ENCODE data around the gene IFT122.

IFT122 gene

DNA sequence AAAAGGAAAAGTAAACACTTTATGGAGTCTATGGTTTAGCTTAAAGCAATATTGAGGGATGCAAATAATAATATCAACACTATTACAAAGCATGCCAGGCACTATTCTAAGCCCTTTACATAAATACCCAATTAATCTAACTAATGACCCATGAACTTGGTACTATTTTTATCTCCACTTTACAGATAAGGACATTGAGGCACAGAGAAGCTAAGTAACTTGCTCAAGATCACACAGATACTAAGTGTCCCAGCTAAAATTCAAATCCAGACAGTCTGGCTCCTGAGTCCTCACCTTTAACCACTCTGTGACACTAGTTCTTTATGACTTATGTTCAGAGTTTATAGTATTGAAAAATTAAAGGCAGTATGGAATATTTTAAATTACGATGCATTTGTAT lies 5.9 kb upstream of the IFT122 start:
- DNase-seq, result no peak

DNA sequence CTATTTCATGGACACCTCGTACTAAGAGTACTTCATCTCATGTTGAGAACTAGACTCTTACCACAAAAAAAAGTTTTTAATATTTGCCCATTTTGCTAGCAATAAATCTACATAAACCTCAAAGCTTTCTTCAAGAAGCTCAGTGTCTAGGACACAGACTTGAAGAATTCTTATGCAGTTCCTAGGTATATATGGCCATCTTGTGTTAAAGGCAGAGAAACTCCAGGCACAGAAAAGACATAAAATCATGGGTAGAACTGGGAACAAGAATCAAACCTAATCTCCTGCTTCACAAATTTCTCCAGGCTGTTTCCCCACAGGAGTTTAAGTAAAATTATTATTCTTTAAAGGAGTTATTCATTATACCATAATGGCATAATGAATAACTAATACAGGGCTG lies 4.7 kb upstream of the IFT122 start:
- no peak for DNase-seq

DNA sequence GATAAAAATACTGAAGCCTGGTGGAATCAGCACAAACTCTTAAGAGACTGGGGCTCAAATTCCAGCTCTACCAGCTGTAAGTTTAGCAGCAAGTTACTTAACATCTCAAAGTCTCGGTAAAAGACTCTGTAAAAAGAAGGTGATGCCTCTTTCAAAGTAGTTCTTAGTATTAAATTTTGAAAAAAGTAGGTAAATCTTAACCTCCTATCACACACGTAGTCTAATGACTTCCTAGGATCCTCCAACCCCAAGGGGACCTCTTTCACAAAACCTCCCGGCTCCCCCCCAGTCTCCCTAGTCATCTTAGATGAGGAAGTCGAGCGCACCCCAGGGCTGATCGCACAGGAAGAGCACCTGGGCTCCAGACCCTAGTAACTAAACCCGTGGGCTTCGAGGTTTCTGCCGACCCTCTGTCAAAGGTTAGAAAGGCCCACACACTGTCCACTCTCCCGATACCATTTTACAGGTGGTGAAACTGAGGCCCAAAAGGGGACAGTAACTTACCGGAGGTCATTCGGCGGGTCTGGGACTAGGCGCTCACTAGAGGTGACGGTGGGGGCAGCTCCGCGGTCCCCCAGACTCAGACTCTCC lies 703 bp upstream of the IFT122 start:
- peak in 9 of 56 donors; percentile 26 to 56 (median 47) for DNase-seq

DNA sequence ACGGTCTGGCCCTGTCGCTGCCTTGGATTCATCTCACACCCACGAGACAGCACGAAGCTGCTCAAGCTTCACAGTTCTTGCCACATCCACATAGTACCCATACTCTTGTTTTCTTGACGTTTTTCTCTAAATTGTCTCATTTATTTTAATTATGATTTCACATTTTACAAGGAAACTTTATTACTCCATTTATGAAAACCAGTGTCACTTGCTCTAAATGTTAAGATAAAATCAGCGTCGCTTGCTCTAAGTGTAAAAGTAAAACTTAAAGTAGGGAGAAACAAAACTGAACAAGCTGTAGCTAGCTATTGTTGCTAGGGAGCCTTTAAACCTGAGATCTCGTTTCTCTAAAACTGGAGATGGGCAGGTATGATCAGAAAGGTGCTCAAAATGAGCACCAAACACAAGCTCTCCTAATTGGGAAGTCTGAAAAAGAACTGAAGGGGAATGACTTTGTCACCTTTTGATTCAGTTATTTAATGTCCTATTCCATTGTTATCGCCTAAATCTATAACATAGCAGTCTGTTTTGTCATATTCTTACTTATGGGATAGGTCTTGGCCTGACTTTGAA lies 680 bp downstream of the IFT122 start:
- peak in 1 of 56 donors; percentile 39 for DNase-seq

DNA sequence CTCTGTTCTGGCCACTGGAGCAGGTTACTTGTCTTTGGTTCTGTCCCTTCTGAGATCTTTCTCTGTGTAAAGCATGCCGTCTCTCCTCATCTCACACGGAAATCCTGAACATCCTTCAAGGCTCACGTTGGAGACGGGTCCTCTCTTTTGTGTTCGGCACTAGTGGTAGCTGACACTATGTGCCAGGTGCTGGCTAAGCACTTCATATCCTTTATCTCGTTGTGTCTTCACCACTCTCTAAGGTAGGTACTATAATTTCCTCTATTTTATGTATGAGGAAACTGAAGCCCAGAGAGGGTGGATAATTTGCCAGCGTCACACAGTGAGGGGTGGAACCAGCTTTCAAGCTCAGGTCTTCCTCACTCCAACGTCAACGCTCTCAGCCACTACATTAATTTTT lies 1.2 kb downstream of the IFT122 start:
- peak in 5 of 56 donors; percentile 7 to 27 (median 18) for DNase-seq

DNA sequence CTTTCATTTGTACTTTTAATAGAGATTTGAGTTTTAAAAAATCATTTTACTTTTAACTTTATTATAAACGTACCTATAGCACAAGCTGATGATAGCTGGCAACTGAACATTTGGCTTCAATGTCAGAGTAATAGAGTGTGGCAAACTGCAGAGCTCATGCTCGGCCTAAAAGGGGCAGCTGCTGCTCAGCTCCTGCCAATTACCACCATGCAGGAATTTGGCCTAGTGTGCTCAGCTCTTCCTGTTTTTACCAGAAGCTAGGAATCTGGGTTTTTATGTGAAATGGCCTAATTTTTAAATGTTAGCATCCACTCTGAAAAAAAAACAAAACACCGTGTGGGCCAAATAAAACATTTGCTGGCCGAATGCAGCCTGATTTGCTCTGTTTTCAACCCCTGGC lies 1.8 kb downstream of the IFT122 start:
- DNase-seq, result peak in 23 of 56 donors; percentile 2 to 47 (median 19)

DNA sequence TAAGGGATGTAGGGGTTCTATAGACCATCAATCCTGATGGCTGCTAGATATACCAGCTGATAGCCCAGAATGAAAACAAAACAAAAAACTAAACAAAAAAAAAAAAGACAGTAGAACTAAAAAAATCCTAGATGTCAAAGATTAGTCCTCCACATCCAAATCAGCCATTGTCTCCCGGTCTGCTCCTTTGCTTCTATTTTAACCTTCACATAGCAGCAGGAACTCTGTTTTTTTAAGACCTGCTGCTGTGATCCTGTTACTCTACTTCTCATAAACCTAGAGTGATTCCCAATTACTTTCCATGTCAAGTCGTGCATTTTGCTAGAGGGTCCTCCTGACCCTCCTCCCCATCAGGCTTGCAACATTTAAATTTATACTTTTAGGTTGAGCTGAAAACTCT lies 2.5 kb downstream of the IFT122 start:
- DNase-seq, result no peak

DNA sequence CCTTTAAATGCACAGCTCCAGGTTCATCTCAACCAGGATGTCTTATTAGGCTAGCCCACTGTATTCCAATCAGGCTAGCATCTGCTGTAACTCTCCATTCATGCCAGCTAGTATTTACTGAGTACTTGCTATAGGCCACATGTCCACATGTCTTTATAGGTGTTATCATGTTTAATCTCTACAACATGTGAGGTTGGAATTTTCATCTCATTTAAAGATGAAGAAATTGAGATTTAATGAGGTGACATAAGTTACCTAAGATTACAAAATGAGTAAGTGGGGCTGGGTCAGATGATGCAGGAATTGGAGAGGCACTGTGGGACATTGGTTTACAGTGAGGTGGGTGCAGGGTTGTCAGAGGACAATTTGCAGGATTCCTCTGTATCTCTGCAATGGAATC lies 2.9 kb downstream of the IFT122 start:
- DNase-seq, result no peak

DNA sequence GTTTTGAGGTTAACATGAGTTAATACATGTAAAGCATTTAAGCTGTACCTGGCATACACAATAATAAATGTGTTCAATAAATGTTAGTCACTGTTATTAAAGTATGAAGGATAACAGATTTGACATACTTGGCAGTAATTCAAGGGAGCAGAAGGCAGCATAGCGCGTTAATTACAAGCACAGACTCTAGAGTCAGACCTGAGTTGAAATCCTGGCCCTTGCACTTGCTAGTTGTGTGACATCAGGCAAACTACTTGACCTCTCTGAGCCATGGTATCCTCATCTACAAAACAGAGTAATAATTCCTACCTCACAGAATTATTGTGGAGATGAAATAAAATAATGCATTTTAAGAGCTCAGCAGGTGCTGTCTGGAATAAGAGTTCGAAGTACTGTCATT lies 5.4 kb downstream of the IFT122 start:
- no peak for DNase-seq

DNA sequence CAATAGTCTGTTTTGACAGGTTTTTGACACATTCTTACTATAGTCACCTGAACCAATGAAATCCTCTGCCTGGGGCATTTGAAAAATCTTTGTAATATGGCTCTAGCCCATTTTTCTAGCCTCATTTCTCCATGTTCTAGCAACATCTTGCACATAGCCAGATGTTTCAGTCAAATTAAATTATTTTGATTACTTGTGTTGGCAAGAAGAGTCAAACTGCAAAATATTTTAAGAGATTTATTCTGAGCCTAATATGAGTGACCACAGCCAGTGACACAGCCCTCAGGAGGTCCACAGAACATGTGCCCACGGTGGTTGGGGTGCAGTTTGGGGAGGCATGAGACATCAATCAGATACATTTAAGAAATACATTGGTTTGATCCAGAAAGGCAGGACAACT lies 6.9 kb downstream of the IFT122 start:
- DNase-seq, result no peak

DNA sequence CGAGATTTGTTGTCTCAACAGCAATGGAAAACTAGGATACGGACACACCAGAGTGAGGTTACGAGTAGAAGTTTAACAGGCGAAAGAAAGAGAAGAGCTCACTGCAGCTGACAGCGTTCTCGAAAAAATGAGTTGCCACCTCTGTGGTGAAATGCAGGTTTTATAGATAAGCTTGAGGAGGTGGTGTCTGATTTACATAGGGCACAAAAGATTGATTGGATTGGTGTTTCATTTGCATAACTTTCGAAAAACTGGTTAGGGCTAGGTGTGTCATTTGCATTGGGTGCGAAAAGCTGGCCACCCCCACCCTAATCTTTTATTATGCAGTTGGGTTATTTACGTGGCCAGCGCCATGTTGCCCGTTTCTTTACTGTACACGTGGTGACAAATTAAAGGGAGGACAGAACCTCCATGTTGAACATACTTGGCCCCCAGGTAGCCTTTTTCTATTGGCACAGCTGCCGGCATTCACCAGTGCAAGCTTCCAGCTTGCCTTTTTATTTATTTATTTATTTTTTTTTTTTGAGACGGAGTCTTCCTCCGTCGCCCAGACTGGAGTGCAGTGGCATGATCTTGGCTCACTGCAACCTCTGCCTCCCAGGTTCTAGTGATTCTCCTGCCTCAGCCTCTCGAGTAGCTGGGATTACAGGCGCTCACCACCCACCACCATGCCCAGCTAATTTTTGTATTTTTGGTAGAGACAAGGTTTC lies 8.3 kb downstream of the IFT122 start:
- DNase-seq, result no peak

DNA sequence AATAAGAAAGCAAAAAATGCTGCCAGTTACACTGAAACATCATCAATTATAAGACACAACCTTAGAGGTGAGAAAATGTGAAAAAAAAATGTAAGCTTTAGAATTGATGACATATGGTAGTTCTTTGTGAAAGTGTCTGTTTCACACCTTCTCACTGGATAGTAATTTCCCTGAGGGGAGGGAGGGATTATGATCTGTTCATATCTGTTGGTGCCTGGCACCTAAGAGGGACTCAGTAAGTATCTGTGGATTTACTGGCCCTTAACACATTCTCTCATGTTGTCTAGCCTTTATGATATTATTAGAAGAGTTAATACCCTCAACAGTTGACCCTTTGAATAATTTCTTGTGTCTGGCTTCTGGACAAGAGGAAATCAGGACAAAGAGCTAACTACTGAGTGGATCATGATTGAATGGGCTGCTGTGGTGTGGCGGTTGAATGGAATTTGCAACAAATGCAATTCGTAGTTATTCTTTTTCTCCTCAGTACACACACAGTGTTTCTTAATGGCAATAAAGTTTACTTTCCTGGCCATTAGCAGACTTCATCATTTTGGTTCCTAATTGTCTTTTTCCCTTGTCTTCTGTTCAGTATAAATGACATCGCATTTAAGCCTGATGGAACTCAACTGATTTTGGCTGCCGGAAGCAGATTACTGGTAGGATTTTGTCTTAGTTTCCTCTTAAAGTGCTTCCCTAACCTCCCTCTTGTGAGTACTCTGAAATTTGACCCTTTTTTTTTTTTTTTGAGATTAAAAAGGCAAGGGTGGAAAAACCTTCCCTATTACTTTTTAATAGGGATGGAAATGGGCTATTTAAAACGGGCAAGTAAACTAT lies 9.5 kb downstream of the IFT122 start:
- no peak for DNase-seq

DNA sequence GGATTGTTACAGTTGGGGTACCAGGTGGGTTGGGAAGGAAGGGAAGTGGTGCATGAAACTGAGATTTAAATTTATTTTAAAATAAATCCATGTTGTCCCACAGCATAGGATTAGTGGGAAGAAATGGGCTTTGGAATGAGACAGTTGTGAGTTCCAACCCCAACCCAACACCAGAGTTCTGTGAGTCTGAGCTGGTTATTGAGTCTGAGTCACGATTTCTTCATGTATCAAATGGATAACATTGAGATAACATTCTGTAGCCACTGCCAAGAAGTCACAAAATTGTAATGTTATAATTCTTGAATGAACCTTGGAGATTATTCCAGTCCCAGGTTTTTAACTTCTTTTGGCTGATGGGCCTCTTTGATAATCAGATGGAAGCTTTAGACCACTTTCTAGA lies 13.7 kb downstream of the IFT122 start:
- no peak for DNase-seq

DNA sequence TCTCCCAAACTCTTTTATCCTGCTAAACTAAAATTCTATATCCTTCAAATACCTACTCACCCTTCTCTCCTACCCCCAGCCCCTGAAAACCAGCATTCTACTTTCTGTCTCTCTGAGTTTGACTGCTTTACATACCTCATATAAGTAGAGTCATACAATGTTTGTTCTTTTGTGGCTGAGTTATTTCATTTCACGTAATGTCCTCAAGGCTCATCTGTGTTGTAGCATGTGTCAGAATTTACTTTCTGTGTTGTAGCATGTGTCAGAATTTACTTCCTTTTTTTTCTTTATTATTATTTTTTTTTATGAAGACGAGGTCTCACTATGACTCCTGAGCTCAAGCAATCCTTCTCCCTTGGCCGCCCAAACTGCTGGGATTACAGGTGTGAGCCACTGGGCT lies 20.1 kb downstream of the IFT122 start:
- DNase-seq, result no peak

DNA sequence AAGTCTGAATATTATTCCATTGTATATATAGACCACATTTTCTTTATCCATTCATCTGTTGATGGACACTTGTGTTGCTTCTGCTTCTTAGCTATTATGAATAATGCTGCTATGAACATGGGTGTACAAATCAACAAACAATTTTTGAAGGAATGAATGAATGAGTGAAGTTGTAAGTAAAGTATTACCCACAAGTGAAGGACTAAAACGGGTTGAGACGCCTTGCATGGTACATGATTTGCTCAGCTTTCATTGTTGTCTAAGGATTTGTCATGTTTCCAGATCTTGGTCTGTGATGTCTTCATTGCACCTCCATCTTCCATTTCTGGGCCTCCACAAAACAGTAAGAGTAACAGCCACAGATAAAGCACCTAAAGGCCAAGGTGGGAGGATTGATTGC lies 20.5 kb downstream of the IFT122 start:
- DNase-seq, result no peak

DNA sequence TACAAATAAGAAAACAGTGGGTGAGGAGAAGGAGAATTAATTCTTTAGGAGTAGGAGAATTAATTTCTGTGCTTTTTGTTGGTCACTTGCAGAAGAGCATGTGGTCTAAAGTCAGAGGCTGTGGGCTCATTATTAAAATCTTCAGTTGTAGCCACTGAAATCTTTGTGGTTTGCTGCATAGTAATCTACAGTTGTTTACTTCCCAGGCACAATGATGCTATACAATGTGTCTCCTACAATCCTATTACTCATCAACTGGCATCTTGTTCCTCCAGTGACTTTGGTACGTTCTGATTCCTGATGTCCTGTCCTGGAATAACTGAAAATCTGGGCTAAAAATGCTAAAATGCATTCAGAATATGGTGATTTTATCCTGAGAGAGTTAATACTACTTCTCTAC lies 21.0 kb downstream of the IFT122 start:
- DNase-seq, result no peak

DNA sequence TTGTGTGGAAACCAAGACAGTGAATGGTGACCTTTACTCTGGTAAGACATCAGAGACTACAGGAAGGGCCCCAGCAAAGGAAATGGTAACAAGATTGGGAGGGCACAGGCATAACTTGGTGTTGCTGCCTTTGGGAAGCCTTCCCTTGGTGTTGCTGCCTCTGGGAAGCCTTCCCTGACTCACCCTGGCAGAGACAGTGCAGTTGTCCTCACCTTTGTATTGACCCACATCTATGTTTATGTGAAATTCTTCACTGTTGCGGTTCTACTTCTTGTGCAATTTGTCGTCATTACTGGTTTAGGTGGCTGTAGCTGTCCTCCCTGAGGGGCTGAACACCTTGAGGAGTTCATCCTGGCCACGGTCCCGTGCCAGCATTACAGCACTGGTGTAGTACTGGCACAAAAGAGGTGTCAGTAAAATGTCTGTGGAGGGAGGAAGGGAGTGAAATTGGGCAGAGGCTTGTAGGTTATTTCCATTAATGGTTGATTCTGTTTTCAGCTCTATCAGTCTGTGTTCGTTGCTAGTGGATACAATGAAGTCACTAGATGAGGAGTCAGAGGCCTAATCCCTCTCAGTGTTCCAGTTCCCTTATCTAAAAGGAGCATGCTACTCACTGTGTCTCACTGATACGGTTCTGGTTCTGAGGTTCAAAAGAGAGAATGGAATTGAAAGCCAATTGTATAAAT lies 21.6 kb downstream of the IFT122 start:
- peak in 1 of 56 donors; percentile 12 for DNase-seq

DNA sequence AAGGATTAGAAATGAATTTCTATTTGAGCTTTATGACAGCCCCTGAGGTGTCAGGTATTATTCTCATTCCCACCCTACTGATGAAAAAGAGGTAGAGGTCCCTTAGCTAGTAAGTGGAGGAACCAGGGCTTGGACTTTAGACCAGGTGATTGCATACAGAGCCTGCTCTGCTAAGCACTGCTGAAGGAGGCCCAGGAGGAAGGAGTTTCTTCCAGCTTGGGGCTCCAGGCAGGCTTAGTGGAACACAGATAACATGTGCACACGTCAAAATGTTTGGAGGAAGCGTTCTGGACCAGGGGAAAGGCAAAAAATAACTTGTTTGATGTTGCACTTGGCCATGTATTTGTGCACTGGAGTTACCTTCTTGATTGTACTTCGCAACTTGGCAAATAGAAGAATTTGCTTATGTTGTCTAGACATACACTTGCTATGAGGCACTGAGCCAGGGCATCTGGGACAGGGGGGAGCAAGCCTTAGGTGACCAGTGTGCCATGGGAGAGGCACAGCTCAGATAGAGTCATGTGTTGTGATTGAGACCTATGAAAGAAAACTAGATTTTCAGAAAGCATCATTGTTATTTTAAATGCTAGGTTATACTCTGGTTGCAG lies 22.4 kb downstream of the IFT122 start:
- DNase-seq, result no peak

DNA sequence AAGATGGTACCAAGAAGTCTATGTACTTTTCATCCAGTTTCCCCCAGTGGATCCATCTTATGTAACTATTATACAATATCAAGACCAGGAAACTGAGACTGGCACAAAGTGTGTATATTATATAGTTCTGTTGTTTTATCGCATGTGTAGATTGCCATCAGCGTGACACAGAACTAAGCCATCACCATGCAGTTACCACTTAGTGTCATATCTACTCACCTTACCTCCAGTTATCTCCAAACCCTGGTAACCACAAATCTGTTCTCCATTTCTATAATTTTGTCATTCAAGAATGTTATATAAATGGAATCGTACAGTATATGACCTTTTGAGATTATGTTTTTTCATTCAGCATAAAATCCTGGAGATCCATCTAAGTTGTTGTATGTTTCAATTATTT lies 23.1 kb downstream of the IFT122 start:
- no peak for DNase-seq

DNA sequence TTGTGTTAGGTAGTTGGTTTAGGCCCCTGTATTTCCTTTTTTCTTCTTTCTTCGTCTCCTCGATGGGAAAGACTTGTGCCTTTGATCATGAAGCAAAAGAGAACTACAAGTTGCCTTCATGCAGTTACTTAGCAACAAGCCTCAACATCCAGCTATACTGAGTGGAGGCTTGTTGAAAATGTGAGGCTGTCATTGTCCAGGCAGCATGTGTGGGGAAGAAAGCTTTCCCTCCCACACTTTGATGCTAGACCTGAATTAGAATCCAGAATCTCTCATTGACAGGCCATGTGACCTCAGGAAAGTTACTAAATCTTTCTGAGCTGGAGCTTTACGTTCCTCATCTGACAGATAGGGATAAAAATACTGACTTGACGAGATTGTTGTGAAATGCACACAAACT lies 23.7 kb downstream of the IFT122 start:
- peak in 1 of 56 donors; percentile 43 for DNase-seq

DNA sequence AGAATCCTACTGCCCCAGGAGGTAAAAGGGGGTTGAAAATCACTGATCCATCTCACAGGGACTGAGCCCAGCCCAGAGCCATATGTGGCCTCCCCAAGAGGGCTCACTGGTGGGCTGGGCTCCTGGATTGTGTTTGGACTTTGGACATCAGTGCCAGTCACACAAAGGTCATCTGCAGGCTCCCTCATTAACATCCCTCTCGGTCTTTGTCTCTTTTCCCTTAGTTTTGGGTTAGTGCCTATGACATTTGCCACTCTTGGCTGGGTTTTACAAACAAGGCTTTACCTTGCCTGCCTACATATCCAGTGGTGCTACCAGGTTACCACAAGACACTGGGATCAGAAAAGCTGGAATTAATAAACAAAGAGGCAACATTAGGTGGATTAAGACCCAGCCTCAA lies 27.9 kb downstream of the IFT122 start:
- DNase-seq, result no peak
